TTC549 (cell line): Measurements from ENCODE around the gene QPRT.
A peak's percentile ranks its signal among the peaks of the same experiment; 100 is the strongest.
"Not testable (repeated sequence)": the region's sequence is repeated elsewhere in the genome, so short reads cannot be mapped to it uniquely, and the experiment has no call there.

ENCODE experiments used
- FAIRE-seq: peaks from 2 replicates; lab custom pipeline; 2012; peaks lifted over from hg19 to GRCh38; lab: Jason Lieb, UNC

QPRT gene

GRCh38 chr16:29694384-29695195 is 15.6 kb downstream of the QPRT start:
- no peak for FAIRE-seq

DNA sequence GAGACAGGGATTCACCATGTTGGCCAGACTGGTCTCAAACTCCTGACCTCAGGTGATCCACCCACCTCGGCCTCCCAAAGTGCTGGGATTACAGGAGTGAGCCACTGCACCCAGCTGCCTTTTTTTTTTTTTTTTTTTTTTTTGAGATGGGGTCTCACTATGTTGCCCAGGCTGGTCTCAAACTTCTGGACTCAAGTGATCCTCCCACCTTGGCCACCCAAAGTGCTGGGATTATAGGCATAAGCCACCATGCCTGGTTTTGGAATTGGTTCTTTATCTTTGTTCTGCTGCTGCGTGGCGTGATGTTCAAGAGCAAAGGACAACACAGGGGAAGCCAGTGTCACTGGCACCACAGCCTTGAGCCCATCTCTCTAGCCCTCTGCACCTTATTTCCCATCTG is 16.7 kb downstream of the QPRT start:
- FAIRE-seq: not testable (repeated sequence)

DNA sequence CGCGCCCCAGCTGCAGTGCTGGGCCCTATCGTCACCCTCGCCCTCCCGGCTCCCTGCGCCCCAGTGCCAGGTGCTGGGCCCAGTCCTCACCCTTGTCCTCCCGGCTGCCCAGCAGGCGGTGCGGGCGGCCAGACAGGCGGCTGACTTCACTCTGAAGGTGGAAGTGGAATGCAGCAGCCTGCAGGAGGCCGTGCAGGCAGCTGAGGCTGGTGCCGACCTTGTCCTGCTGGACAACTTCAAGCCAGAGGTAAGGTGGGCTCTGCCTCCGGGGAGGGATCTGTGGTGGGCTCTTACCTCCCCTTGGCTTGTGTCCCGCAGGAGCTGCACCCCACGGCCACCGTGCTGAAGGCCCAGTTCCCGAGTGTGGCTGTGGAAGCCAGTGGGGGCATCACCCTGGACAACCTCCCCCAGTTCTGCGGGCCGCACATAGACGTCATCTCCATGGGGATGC is 17.9 kb downstream of the QPRT start:
- FAIRE-seq: no peak

DNA sequence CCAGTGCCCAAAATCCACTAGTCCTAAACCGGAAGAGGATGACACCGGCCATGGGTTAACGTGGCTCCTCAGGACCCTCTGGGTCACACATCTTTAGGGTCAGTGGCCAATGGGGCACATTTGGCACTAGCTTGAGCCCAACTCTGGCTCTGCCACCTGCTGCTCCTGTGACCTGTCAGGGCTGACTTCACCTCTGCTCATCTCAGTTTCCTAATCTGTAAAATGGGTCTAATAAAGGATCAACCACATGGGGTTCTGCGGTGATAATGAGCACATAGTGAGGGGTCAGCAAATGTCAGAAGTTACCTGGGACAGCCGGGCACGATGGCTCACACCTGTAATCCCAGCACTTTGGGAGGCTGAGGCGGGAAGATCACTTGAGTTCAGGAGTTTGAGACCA is 18.4 kb downstream of the QPRT start:
- no peak for FAIRE-seq

DNA sequence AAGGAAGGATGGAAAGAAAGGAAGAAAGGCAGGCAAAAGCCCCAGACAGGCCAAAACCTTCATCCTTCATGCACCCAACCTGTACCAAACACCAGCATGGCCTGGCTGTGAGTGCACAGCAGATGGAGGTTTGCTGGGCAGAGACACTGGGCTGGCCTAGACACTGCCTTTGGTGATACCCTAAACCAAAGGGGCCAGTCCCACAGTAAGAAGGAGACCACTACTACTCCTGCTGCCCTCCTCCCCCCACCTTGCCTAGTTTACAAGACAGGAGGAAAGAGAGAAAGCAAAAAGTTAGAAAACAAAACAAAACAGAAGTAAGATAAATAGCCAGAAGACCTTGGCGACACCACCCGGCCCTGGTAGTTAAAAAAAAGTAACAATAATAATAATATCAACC is 19.1 kb downstream of the QPRT start:
- FAIRE-seq: no peak

GRCh38 chr16:29698484-29699323 is 19.7 kb downstream of the QPRT start:
- FAIRE-seq: no peak

DNA sequence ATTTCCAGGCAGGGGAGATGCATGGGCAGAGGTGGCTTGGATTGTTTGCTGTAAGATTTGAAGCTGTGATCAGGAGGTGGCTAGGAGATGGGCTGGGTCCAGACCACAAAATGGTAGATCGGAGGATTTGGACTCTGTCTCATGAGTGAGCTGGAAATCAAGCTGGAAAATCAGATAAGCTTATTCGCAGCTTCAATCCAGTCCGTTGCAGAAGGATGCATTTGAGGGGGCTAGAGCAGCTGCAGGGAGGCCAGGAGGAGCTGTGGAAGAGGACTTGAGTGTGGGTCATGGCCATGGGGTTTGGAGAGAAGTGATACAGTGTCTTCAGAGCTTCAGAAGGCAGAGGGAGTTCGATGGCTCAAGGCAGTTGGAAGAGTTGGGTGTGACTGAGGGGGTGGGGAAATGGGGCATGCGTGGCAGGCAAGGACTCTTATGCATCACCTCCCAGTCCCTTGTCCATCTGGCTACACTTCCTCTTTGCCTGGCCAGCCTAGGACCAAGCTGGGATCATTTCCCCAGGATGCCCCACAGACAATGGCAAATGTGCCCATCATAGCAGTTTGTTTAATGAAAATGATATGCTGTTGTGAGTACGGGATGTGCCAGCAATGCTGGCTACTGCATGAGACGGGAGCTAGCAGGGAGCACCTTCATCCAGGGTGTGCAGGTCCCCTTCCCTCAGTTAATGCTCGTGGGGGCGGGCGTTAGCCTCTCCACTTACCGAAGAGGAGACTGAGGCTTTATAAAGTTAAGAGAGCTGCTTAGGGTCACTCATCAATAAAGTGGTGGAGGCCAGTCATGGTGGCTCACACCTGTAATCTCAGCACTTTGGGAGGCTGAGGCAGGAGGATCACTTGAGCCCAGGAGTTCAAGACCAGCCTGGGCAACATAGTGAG is 20.6 kb downstream of the QPRT start:
- no peak for FAIRE-seq

DNA sequence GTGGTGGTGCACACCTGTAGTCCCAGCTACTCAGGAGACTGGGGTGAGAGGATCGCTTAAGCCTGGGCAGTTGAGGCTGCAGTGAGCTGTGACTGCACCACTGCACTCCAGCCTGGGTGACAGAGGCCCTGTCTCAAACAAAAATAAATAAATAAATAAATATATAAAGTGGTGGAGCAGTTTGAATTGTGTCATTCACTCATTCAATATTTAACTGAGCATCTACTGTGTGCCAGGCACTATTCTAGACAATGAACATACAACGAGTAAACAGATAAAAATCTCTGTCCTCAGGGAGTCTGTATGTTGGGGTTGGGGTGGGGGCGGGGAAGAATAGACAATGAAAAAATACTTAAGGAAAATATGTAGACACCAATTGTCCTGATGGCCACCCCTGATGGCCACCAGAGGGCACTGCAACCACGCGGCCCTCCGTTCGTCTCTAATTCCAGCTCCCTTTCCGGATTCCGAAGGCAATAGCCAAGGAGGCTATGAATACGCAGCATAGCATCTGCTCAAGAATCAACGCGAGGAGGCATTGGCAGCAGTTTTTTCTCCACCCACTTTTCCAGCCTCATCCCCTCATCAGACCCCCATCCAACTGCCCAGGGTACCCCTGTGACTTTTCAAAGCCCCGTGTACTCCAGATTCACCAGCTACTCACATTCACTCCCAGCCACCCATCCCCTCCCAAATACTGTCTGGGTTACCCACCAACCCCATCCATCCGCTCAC is 21.4 kb downstream of the QPRT start:
- FAIRE-seq: no peak

DNA sequence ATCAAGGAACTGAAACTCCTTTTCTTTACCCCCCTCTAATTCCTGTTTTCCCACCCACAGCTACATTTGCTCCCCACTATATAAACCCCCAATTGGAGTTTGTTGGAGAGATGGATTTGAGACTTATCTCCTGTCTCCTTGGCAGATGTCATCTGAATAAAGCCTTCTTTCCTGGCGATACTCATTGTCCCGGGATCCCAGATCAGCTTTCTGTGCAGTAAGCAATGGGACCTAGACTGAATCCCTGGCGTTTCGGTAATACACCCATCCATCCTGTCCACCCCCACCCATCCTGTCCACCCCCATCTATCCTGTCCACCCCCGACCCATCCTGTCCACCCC is 22.2 kb downstream of the QPRT start:
- no peak for FAIRE-seq

GRCh38 chr16:29702269-29702668 is 23.3 kb downstream of the QPRT start:
- no peak for FAIRE-seq

GRCh38 chr16:29705030-29705429 is 26.1 kb downstream of the QPRT start:
- FAIRE-seq: no peak

DNA sequence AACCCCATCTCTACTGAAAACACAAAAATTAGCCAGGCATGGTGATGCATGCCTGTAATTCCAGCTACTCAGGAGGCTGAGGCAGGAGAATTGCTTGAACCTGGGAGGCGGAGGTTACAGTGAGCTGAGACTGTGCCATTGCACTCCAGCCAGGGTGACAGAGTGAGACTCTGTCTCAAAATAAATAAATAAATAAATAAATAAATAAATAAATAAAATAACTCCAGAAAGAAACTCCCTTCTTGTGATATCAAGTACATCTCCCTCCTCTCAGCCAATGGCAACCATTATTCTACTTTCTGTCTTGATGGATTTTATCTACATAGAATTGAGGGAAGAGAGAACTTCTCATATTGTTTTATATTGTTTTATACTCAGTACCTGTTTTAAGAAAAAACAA is 28.2 kb downstream of the QPRT start:
- not testable (repeated sequence) for FAIRE-seq

GRCh38 chr16:29708917-29709600 is 30.1 kb downstream of the QPRT start:
- FAIRE-seq: no peak

GRCh38 chr16:29709657-29710056 is 30.7 kb downstream of the QPRT start:
- FAIRE-seq: not testable (repeated sequence)

DNA sequence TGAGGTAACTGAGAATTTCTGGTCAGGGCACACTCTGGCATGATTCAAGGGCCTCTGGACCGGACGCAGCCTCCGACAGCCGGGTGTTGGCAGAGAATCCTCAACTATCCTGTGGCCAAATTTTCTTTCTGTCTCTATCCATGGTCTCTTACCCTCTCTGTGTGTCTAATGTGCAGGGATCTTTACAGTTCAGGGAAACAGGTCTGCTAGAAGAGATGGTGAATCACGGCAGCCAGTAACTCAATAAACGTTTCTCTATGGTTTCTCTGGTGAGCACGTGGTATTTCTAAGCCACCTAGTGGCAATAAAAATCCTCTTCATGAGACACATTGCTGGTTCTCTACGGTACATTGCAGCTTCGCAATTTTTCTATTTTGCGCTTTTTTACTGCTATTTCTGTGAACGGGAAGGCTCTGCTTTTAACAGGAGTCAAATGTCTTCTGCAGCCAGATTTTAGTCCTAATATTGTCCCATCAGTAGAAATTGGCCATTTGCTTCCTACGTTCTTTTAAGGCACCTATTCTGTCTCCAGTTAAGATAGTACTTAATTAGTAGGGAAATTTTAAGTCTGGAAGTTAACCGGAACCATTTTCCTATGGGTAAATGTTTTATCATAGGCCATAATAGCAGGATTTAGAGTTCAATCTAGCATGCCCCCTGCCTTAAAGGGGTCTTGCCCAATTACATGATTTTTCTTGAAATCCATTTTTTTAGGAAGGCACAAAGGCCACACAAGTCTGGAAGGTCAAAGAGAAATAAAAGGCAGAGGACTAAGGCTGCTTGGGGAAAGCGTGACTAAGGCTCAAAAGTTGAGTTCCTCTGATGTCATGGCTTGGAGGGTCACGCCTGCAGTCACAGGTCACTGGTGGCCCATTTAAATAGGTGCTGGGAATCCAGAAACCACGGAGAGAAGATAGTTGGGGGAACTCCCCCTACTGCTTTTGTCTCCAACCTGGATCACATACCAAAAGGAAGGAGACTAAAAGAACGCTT is 31.5 kb downstream of the QPRT start:
- FAIRE-seq: peak; percentile 41

GRCh38 chr16:29712809-29713208 is 33.8 kb downstream of the QPRT start:
- FAIRE-seq: no peak

DNA sequence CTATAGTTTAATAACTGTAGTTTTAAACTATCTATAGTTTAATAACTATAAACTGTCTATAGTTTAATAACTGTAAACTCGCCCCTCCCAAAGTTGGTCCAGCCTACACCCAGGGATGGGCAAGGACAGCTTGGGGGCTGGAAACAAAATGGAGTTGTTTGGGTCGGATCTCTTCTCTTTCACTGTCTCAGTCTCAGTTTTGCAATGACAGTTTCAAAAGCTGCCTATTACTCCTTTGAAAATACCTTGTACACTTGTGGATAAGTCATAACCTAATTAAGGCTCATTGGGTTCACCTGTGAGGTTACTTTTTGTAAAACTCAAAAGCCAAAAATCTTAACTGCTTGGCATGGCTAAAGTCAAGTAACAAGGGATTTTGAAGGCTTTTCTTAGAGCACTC is 35.4 kb downstream of the QPRT start:
- FAIRE-seq: no peak

GRCh38 chr16:29714972-29715371 is 36.0 kb downstream of the QPRT start:
- no peak for FAIRE-seq

- no peak for FAIRE-seq
Measured at GRCh38 chr16:29717113-29717512, 38.1 kb downstream of the QPRT start.

DNA sequence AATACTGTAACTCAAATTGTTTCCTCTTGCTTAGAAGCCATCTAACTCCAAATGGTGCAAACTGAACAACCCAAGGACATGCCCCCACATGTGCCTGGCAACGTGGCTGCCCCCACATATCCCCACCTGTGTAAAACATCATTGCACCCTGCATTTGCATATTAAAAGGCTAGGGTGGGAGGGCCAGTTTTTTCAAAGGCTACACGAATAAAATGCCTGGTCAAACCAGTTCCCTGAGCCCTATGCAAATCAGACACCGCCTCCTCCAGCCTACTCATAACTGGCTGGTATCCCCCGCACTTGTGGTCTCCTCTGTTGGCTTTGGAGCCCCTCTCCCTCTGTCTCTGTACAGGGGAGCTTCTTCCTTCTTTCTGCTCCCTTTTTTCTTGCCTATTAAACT is 40.1 kb downstream of the QPRT start:
- no peak for FAIRE-seq
